ENCODE measurements around the gene ADRM1.

DNA sequence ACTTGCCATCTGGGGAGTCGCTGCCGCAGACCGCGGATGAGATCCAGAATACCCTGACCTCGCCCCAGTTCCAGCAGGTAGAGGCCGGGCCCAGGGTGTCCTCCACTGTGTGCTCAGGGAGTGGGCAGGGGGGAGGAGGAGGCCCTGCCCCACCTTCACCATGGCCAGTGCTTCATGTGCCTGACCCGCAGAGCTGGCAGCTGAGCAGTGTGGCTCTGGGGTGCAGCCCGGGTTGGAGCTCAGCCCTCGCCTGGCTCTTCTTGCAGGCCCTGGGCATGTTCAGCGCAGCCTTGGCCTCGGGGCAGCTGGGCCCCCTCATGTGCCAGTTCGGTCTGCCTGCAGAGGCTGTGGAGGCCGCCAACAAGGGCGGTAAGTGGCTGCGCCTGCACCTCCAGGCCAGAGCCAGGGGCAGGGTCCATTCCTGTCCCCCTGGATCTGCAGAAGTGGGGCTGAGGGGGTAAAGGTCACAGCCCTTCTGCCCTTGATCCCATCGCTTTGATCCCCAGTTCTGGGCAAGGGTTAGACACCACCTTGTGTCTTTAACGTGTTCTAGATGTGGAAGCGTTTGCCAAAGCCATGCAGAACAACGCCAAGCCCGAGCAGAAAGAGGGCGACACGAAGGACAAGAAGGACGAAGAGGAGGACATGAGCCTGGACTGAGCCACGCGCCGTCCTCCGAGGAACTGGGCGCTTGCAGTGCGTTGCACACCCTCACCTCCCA, 5.5 kb downstream of the ADRM1 start:
- TF ChIP-seq POLR2A (IDR thresholded peaks at IDR 0.05; ENCODE audit: low read depth), result no peak
- TF ChIP-seq, protein P1, sequence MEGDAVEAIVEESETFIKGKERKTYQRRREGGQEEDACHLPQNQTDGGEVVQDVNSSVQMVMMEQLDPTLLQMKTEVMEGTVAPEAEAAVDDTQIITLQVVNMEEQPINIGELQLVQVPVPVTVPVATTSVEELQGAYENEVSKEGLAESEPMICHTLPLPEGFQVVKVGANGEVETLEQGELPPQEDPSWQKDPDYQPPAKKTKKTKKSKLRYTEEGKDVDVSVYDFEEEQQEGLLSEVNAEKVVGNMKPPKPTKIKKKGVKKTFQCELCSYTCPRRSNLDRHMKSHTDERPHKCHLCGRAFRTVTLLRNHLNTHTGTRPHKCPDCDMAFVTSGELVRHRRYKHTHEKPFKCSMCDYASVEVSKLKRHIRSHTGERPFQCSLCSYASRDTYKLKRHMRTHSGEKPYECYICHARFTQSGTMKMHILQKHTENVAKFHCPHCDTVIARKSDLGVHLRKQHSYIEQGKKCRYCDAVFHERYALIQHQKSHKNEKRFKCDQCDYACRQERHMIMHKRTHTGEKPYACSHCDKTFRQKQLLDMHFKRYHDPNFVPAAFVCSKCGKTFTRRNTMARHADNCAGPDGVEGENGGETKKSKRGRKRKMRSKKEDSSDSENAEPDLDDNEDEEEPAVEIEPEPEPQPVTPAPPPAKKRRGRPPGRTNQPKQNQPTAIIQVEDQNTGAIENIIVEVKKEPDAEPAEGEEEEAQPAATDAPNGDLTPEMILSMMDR (IDR thresholded peaks at IDR 0.05), result no peak
- TF ChIP-seq POLR2AphosphoS5 (IDR thresholded peaks at IDR 0.05), result no peak

All from esophagus muscularis mucosa (tissue), 3 donors.